Uterus (tissue), 2 donors: Measurements from ENCODE around the gene BTN2A1.

Source experiments
- CTCF ChIP-seq, 4 experiments: fragments of 200-600 bp in 2 of 4; fragments of 450-650 bp in 2 of 4; sonication (generic) in 2 of 4; IDR thresholded peaks; one replicate each; pipeline ENCODE4 v1.5.1; 2016 to 2019; ENCODE audit warnings: antibody characterized with exemption in 4 of 4, mild to moderate bottlenecking in 2 of 4, moderate library complexity in 1 of 4
- POLR2A ChIP-seq, 2 donors: fragments of 450-650 bp; IDR thresholded peaks; one replicate each; pipeline ENCODE4 v1.6.1; 2016; ENCODE audit warnings: antibody characterized with exemption in 2 of 2, mild to moderate bottlenecking in 1 of 2, moderate library complexity in 1 of 2

GRCh38 chr6:26472549-26473290 is 15.0 kb downstream of the BTN2A1 start:
- TF ChIP-seq CTCF (IDR thresholded peaks at IDR 0.05) (no peak), POLR2A (IDR thresholded peaks at IDR 0.05) (no peak)
